K562 (cell line): ENCODE measurements around the gene RNF223.

Experiments used
- ESRRB ChIP-seq: fragments of 250-450 bp; sonication (Bioruptor Pico); IDR thresholded peaks from 2 replicates; pipeline ENCODE4 v1.5.0; 2020; ENCODE audit warnings: mild to moderate bottlenecking, moderate library complexity, borderline replicate concordance
- ETV6 ChIP-seq, 3 experiments: fragments of 150-350 bp in 1 of 3; sonication (generic) in 1 of 3; formaldehyde crosslinking in 1 of 3; IDR thresholded peaks; 2 replicates each; pipeline versions ENCODE4 v1.6.1 to v1.8.0; 2014 to 2022; ENCODE audit warnings: borderline replicate concordance in 2 of 3, low read depth in 2 of 3, antibody characterized with exemption in 1 of 3, low read length in 1 of 3, mild to moderate bottlenecking in 1 of 3, missing genetic modification reagents in 1 of 3
- FOXM1 ChIP-seq, 2 experiments: fragments of 450-650 bp in 1 of 2; sonication (generic) in 1 of 2; formaldehyde crosslinking in 1 of 2; IDR thresholded peaks; 2 replicates each; pipeline versions ENCODE4 v1.6.1 to v1.9.0; 2017 to 2022; ENCODE audit warnings: low read depth in 2 of 2, mild to moderate bottlenecking in 2 of 2, missing genetic modification reagents in 1 of 2, moderate library complexity in 1 of 2
- NRF1 ChIP-seq, 2 experiments: fragments of 450-650 bp; IDR thresholded peaks in 1 of 2; conservative IDR thresholded peaks in 1 of 2; 2 replicates each; pipeline ENCODE4 v1.6.1; 2014; ENCODE audit warnings: mild to moderate bottlenecking in 2 of 2
- SREBF2 ChIP-seq: sonication (generic); formaldehyde crosslinking; IDR thresholded peaks from 2 replicates; pipeline ENCODE4 v1.4.0; 2020; ENCODE audit warnings: mild to moderate bottlenecking, missing genetic modification reagents
- ZNF24 ChIP-seq: fragments of 450-650 bp; IDR thresholded peaks from 2 replicates; pipeline ENCODE4 v1.6.1; 2016
- ZNF76 ChIP-seq: fragments of 250-450 bp; sonication (Bioruptor Pico); IDR thresholded peaks from 2 replicates; pipeline ENCODE4 v1.4.0; 2020; ENCODE audit warnings: mild to moderate bottlenecking, moderate library complexity, borderline replicate concordance

DNA sequence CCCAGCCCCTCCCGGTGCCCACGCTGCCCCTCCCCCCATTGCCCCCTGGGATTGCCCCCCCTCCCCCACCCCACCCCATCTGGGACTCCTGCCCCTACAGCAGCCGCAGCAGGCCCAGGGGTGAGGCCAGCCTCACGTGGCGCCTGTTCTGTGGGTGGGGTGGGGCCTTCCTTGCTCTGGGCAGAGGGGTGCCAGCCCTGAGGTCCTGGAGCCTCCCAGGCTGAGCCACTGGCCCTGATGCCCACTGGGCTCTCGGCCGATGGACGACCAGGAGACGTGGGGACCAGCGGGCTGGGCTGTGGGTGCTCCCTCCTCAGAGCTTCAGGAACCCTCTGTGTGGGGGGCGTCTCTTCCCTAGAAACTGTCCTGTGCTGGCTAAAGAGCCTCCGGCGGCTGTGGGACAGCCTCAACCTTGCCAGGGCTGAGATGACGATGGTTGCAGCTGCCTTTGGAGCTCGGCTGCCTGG, 47.5 kb upstream of the RNF223 start:
- TF ChIP-seq ETV6 (IDR thresholded peaks at IDR 0.05; ENCODE audit: borderline replicate concordance in 1 of 2, low read depth in 2 of 2, low read length in 1 of 2) (no peak), ETV6 (CRISPR knock-in tag; IDR thresholded peaks at IDR 0.05; ENCODE audit: borderline replicate concordance) (no peak), SREBF2 (CRISPR knock-in tag) (no peak), ZNF76 (no peak), ESRRB (CRISPR knock-in tag) (no peak), NRF1 (conservative IDR thresholded peaks at IDR 0.05 in 1 of 2, IDR thresholded peaks at IDR 0.05 in 1 of 2) (no peak), FOXM1 (IDR thresholded peaks at IDR 0.05; ENCODE audit: low read depth) (no peak), FOXM1 (CRISPR knock-in tag; IDR thresholded peaks at IDR 0.05; ENCODE audit: low read depth) (no peak), ZNF24 (no peak)
